GM12872 (cell line): ENCODE measurements around the gene RGS12.

Experiments used
- CTCF ChIP-seq: IDR thresholded peaks from 3 replicates; pipeline ENCODE4 v1.5.1; 2011; ENCODE audit warnings: low read depth, mild to moderate bottlenecking, low read length, moderate library complexity; ENCODE audit not compliant: insufficient read depth

RGS12 gene

GRCh38 chr4:3283483-3283882, 9.3 kb upstream of the RGS12 start:
- no peak for TF ChIP-seq CTCF

GRCh38 chr4:3283916-3284315, 8.9 kb upstream of the RGS12 start:
- no peak for TF ChIP-seq CTCF

GRCh38 chr4:3284734-3285557, 7.9 kb upstream of the RGS12 start:
- no peak for TF ChIP-seq CTCF

- TF ChIP-seq CTCF: no peak
Observed at GRCh38 chr4:3285558-3286334, 7.1 kb upstream of the RGS12 start.

GRCh38 chr4:3286335-3287175, 6.3 kb upstream of the RGS12 start:
- TF ChIP-seq CTCF: no peak

- no peak for TF ChIP-seq CTCF
Observed at GRCh38 chr4:3287271-3287971, 5.4 kb upstream of the RGS12 start.
